Heart left ventricle (tissue), 16 donors: Measurements from ENCODE around the gene ECEL1. TPM values are rescaled to one million over a fixed set of nuclear protein-coding genes. Genes with fewer than 3 reads are reported as not detected.

Source experiments
- ATAC-seq, 4 donors: fragments of 200-7000 bp; cut with Tn5 transposase; one replicate each; pipeline ENCODE4 v1.9.1; 2020 to 2022; ENCODE audit warnings: moderate library complexity in 4 of 4, mild to moderate bottlenecking in 3 of 4, moderate number of reproducible peaks in 1 of 4
- DNase-seq, 5 donors: peaks; one replicate each; pipeline ENCODE4 v3.0.0-alpha.2; 2020
- H3K27ac ChIP-seq, 12 donors: fragments of 200-600 bp; sonication (generic) in 4 of 12; one replicate each; pipeline versions ENCODE4 v1.5.0 to v1.8.0; 2016 to 2022; ENCODE audit warnings: mild to moderate bottlenecking in 2 of 12
- H3K27me3 ChIP-seq, 9 donors: fragments of 200-600 bp; sonication (generic) in 2 of 9; one replicate each; pipeline versions ENCODE4 v1.5.1 to v1.8.0; 2016 to 2022; ENCODE audit warnings: mild to moderate bottlenecking in 3 of 9
- H3K36me3 ChIP-seq, 9 donors: fragments of 200-600 bp; sonication (generic) in 2 of 9; one replicate each; pipeline versions ENCODE4 v1.5.0 to v1.8.0; 2018 to 2022; ENCODE audit warnings: mild to moderate bottlenecking in 2 of 9
- H3K4me1 ChIP-seq, 12 donors: fragments of 200-600 bp; sonication (generic) in 4 of 12; one replicate each; pipeline versions ENCODE4 v1.5.0 to v1.8.0; 2016 to 2022; ENCODE audit warnings: mild to moderate bottlenecking in 3 of 12
- H3K4me3 ChIP-seq, 12 donors: fragments of 200-600 bp; sonication (generic) in 4 of 12; one replicate each; pipeline versions ENCODE4 v1.5.0 to v1.8.0; 2017 to 2022; ENCODE audit warnings: mild to moderate bottlenecking in 9 of 12, moderate library complexity in 4 of 12
- H3K9me3 ChIP-seq, 12 donors: fragments of 200-600 bp; sonication (generic) in 4 of 12; one replicate each; pipeline versions ENCODE4 v1.5.0 to v1.8.0; 2016 to 2022; ENCODE audit warnings: mild to moderate bottlenecking in 1 of 12
- CTCF ChIP-seq, 12 donors: fragments of 200-600 bp; sonication (generic) in 4 of 12; IDR thresholded peaks; one replicate each; pipeline versions ENCODE4 v1.5.0 to v1.8.0; 2018 to 2022; ENCODE audit warnings: antibody characterized with exemption in 12 of 12, mild to moderate bottlenecking in 5 of 12
- POLR2A ChIP-seq, 2 donors: fragments of 450-650 bp; IDR thresholded peaks; one replicate each; pipeline ENCODE4 v1.6.1; 2017; ENCODE audit warnings: antibody characterized with exemption in 2 of 2, mild to moderate bottlenecking in 2 of 2, moderate library complexity in 2 of 2
- WGBS, 4 donors: extraction: QIAGEN DNeasy Blood & Tissue Kit in 2 of 4; methylation state at CpG; one replicate each; pipeline versions ENCODE4 v1.1.5 to v1.1.7; 2013 to 2018; 5-methylcytosine and 5-hydroxymethylcytosine counted together
- intact Hi-C, 10 donors: fragments of 100-400 bp; cut with DNase I; formaldehyde crosslinking; loops; one replicate each; pipeline versions ENCODE4 v1.11.1 to v1.14.2; 2022
- polyA plus RNA-seq, 2 donors: library from polyadenylated mRNA; stranded (reverse); fragments of 200-250 nt; gene quantifications; one replicate each; pipeline ENCODE4 v1.2.3, GENCODE V29; 2013
- total RNA-seq, 9 donors: library from RNA; depleted of rRNA in 2 of 9; stranded (reverse); fragments of >200 nt in 2 of 9; fragmentation: NEBNext Ultra II Directional in 3 of 9; extraction: Animal tissue kit (Norgen Biotek cat#: 25700) in 3 of 9; gene quantifications; one replicate each; pipeline versions ENCODE4 v1.1.0 to v1.2.4, GENCODE V29; 2016 to 2023
- donor health status: ischemic (EF 13 %, LVEDD 7.1; RV severe dilation, severe dysfunction).
- donor health status: healthy with polysubstance abuse.
- donor health status: DM: no; HTN: yes; CAD: no.
- donor health status: DM: no; HTN: no; CAD: no.
- donor health status: ischemic (EF 25% LVEDD 6.9; RV normal size, moderate dysfunction).
- donor health status: ischemic (EF 25% LVEDD 5.7; RV mildly dilated, moderate dysfunction).
- donor health status: healthy.
- donor health status: DM: yes; HTN: yes; CAD: no.
- donor health status: ischemic (EF 35%, LVEDD 5.7; RV mildly dilated, moderate dysfunction).
- donor health status: nonischemic (EF 11% LVEDD 7.7; RV severe dilation, severe dysfunction).
- donor health status: DM: yes; HTN: yes; CAD: no.
- donor health status: PGD.
- donor health status: ischemic (EF 29% LVEDD 5.4; RV normal size, mild dysfunction).
- donor health status: nonischemic (EF 23%, LVEDD 6.1; RV moderate dilation, normal function).

The ECEL1 gene
- total and polyA plus RNA-seq, 11 donors, result 0.20 to 1.4 (median 0.32) TPM; not detected in 3

- Histone ChIP-seq H3K9me3 (no peaks in the 10 kb centered on the region), H3K4me3 (no peak overlapping the region), H3K36me3 (no peaks in the 10 kb centered on the region), H3K27ac (no peak overlapping the region), H3K4me1 (peaks cover 0 to 4% (median 0%) of the 10 kb centered on the region in 12 donors), H3K27me3 (peaks cover 0 to 6% (median 0%) of the 10 kb centered on the region in 9 donors)
- DNase-seq, result peak in 1 of 5 donors; percentile 60
- 75 to 81% (median 75%) methylated on average over 7 to 21 of the region's 22 CpGs for WGBS, 4 donors
- intact Hi-C loops, result loop anchor here in 7 of 10 donors (2.0 to 10.0 kb wide), 6 partner anchors 94 to 537 kb away; no protein-coding TSS in a partner anchor
- TF ChIP-seq CTCF (IDR thresholded peaks at IDR 0.05) (peak; percentile 40 to 68 (median 54)), POLR2A (IDR thresholded peaks at IDR 0.05) (no peak)
- peak; percentile 30 to 58 (median 56) for ATAC-seq
Measured at GRCh38 chr2:232438951-232439757, 48.5 kb downstream of the ECEL1 start.

- Histone ChIP-seq H3K27me3 (peaks cover 0 to 6% (median 0%) of the 10 kb centered on the region in 9 donors), H3K27ac (no peak overlapping the region), H3K4me3 (no peak overlapping the region), H3K36me3 (no peaks in the 10 kb centered on the region), H3K4me1 (peaks cover 0 to 4% (median 0%) of the 10 kb centered on the region in 12 donors), H3K9me3 (no peaks in the 10 kb centered on the region)
- TF ChIP-seq CTCF (IDR thresholded peaks at IDR 0.05) (no peak), POLR2A (IDR thresholded peaks at IDR 0.05) (no peak)
- DNase-seq (peak in 1 of 5 donors; percentile 28), ATAC-seq (no peak)
- intact Hi-C loops, result loop anchor here in 7 of 10 donors (2.0 to 10.0 kb wide), 6 partner anchors 93 to 536 kb away; no protein-coding TSS in a partner anchor
- WGBS, 4 donors, result 83 to 90% (median 88%) methylated on average over 11 to 12 of the region's 12 CpGs
Measured at GRCh38 chr2:232438091-232438490, 49.5 kb downstream of the ECEL1 start.

GRCh38 chr2:232437195-232437571 is 50.5 kb downstream of the ECEL1 start:
- TF ChIP-seq CTCF (IDR thresholded peaks at IDR 0.05), result no peak
- TF ChIP-seq POLR2A (IDR thresholded peaks at IDR 0.05), result no peak
- H3K27ac ChIP-seq, result no peak overlapping the region
- DNase-seq (peak in 1 of 5 donors; percentile 37), ATAC-seq (no peak)
- no peaks in the 10 kb centered on the region for H3K9me3 ChIP-seq
- H3K27me3 ChIP-seq, result peaks cover 0 to 6% (median 0%) of the 10 kb centered on the region in 9 donors
- WGBS, 4 donors, result 80 to 87% (median 86%) methylated on average over 12 of the region's 12 CpGs
- no peaks in the 10 kb centered on the region for H3K36me3 ChIP-seq
- H3K4me1 ChIP-seq, result peaks cover 0 to 4% (median 0%) of the 10 kb centered on the region in 12 donors
- intact Hi-C loops, result loop anchor here in 7 of 10 donors (2.0 to 10.0 kb wide), 6 partner anchors 92 to 535 kb away; no protein-coding TSS in a partner anchor
- no peak overlapping the region for H3K4me3 ChIP-seq
